ENCODE data around the gene KIF27. TPM values are rescaled to one million over a fixed set of nuclear protein-coding genes. Genes with fewer than 3 reads are reported as not detected.
"Not testable (repeated sequence)": the region's sequence is repeated elsewhere in the genome, so short reads cannot be mapped to it uniquely, and the experiment has no call there.

The KIF27 gene
- total and polyA plus RNA-seq, 5 donors from 2014 or later = 0.46 to 2.9 (median 0.94) TPM; not detected in 1

DNA sequence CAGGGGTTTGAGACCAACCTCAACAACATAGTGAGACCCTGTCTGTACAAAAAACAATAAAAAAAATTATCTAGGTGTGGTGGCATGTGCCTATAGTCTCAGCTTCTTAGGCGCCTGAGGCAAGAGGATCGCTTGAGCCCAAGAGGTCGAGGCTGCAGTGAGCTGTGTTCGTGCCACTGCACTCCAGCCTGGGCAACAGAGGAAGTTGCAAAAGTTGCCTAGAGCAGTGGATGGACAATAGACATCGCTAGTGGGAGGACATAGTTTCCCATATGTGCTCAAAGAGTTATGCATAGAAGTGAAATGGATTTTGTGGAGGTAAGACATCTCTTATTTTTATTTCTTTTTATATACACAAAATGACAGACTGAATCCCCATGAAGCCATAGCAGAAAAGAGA, 39.8 kb upstream of the KIF27 start:
- no peaks in the 10 kb centered on the region for H3K9me3 ChIP-seq (ENCODE audit: control insufficient read depth in 2 of 2, low read length in 2 of 2)
- H3K27me3 ChIP-seq (ENCODE audit: control insufficient read depth, insufficient read depth, low read length) = no peaks in the 10 kb centered on the region
- no peak overlapping the region for H3K27ac Mint-ChIP-seq
- no peak overlapping the region for H3K4me3 Mint-ChIP-seq
- no peak for DNase-seq
- no peak overlapping the region for H3K4me3 ChIP-seq (ENCODE audit: low read depth, low read length)
- no peak for ATAC-seq (ENCODE audit: low read depth in 2 of 2)
- no peak overlapping the region for H3K27ac ChIP-seq (ENCODE audit: insufficient read depth, low read length, poor library complexity, severe bottlenecking)
- peaks cover 0 to 21% (median 11%) of the 10 kb centered on the region in 4 donors for H3K4me1 Mint-ChIP-seq
- H3K36me3 Mint-ChIP-seq = no peaks in the 10 kb centered on the region
- H3K27me3 Mint-ChIP-seq = no peaks in the 10 kb centered on the region
- no peaks in the 10 kb centered on the region for H3K9me3 Mint-ChIP-seq
- H3K36me3 ChIP-seq (ENCODE audit: control insufficient read depth, insufficient read depth, low read length) = peaks cover 3% of the 10 kb centered on the region
- peaks cover 7% of the 10 kb centered on the region for H3K4me1 ChIP-seq (ENCODE audit: control insufficient read depth, insufficient read depth, low read length, poor library complexity, severe bottlenecking)

DNA sequence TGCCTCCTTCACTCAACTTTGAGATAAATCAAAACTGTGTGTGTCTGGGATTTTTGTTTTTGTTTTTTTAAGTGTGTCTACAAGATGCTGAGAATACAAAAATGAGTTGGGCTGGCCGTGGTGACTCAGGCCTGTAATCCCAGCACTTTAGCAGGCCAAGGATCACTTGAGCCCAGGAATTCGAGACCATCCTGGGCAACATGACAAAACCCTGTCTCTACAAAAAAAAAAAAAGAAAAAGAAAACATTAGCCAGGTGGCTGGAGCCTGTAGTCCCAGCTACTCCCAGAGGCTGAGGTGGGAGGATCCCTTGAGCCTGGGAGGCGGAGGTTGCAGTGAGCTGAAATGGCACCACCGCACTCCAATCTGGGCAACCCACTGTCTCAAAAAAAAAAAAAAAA, 37.8 kb upstream of the KIF27 start:
- H3K27ac Mint-ChIP-seq = no peak overlapping the region
- H3K9me3 Mint-ChIP-seq = no peaks in the 10 kb centered on the region
- ATAC-seq (ENCODE audit: low read depth in 2 of 2) (no peak), DNase-seq (no peak)
- Histone ChIP-seq H3K27me3 (ENCODE audit: control insufficient read depth, insufficient read depth, low read length) (no peaks in the 10 kb centered on the region), H3K36me3 (ENCODE audit: control insufficient read depth, insufficient read depth, low read length) (no peaks in the 10 kb centered on the region), H3K4me1 (ENCODE audit: control insufficient read depth, insufficient read depth, low read length, poor library complexity, severe bottlenecking) (peaks cover 18% of the 10 kb centered on the region), H3K9me3 (ENCODE audit: control insufficient read depth in 2 of 2, low read length in 2 of 2) (no peaks in the 10 kb centered on the region), H3K27ac (ENCODE audit: insufficient read depth, low read length, poor library complexity, severe bottlenecking) (no peak overlapping the region), H3K4me3 (ENCODE audit: low read depth, low read length) (no peak overlapping the region)
- H3K36me3 Mint-ChIP-seq = no peaks in the 10 kb centered on the region
- H3K4me3 Mint-ChIP-seq = peak overlapping the region in 2 of 4 donors; percentile 67 to 75
- H3K27me3 Mint-ChIP-seq = no peaks in the 10 kb centered on the region
- peaks cover 0 to 26% (median 14%) of the 10 kb centered on the region in 4 donors for H3K4me1 Mint-ChIP-seq

- peaks cover 0 to 26% (median 14%) of the 10 kb centered on the region in 4 donors for H3K4me1 Mint-ChIP-seq
- H3K36me3 ChIP-seq (ENCODE audit: control insufficient read depth, insufficient read depth, low read length) = no peaks in the 10 kb centered on the region
- no peaks in the 10 kb centered on the region for H3K27me3 ChIP-seq (ENCODE audit: control insufficient read depth, insufficient read depth, low read length)
- H3K36me3 Mint-ChIP-seq = no peaks in the 10 kb centered on the region
- peak overlapping the region; percentile 82 to 98 (median 94) for H3K27ac Mint-ChIP-seq
- peak in 1 of 3 donors; percentile 23 for DNase-seq
- no peaks in the 10 kb centered on the region for H3K9me3 Mint-ChIP-seq
- no peak for ATAC-seq (ENCODE audit: low read depth in 2 of 2)
- peaks cover 18% of the 10 kb centered on the region for H3K4me1 ChIP-seq (ENCODE audit: control insufficient read depth, insufficient read depth, low read length, poor library complexity, severe bottlenecking)
- peak overlapping the region; percentile 89 for H3K4me3 ChIP-seq (ENCODE audit: low read depth, low read length)
- no peaks in the 10 kb centered on the region for H3K27me3 Mint-ChIP-seq
- no peaks in the 10 kb centered on the region for H3K9me3 ChIP-seq (ENCODE audit: control insufficient read depth in 2 of 2, low read length in 2 of 2)
- no peak overlapping the region for H3K27ac ChIP-seq (ENCODE audit: insufficient read depth, low read length, poor library complexity, severe bottlenecking)
- peak overlapping the region; percentile 96 to 99 (median 97) for H3K4me3 Mint-ChIP-seq
Measured at GRCh38 chr9:83957248-83957513, 35.9 kb upstream of the KIF27 start.

- H3K27ac ChIP-seq (ENCODE audit: insufficient read depth, low read length, poor library complexity, severe bottlenecking) = peak overlapping the region; percentile 70
- ATAC-seq (ENCODE audit: low read depth in 2 of 2) = peak; percentile 63 to 68
- H3K27me3 ChIP-seq (ENCODE audit: control insufficient read depth, insufficient read depth, low read length) = no peaks in the 10 kb centered on the region
- Mint-ChIP-seq H3K4me1 (peaks cover 0 to 26% (median 14%) of the 10 kb centered on the region in 4 donors), H3K36me3 (no peaks in the 10 kb centered on the region), H3K27ac (peak overlapping the region; percentile 94 to 98 (median 98)), H3K4me3 (peak overlapping the region; percentile 96 to 99 (median 97)), H3K9me3 (no peaks in the 10 kb centered on the region), H3K27me3 (no peaks in the 10 kb centered on the region)
- DNase-seq = peak; percentile 44 to 78 (median 62)
- H3K9me3 ChIP-seq (ENCODE audit: control insufficient read depth in 2 of 2, low read length in 2 of 2) = no peaks in the 10 kb centered on the region
- H3K4me3 ChIP-seq (ENCODE audit: low read depth, low read length) = peak overlapping the region; percentile 89
- peaks cover 18% of the 10 kb centered on the region for H3K4me1 ChIP-seq (ENCODE audit: control insufficient read depth, insufficient read depth, low read length, poor library complexity, severe bottlenecking)
- H3K36me3 ChIP-seq (ENCODE audit: control insufficient read depth, insufficient read depth, low read length) = no peaks in the 10 kb centered on the region
Measured at GRCh38 chr9:83956436-83957247, 35.4 kb upstream of the KIF27 start.

- no peaks in the 10 kb centered on the region for H3K27me3 Mint-ChIP-seq
Measured at GRCh38 chr9:83956086-83956435, 34.8 kb upstream of the KIF27 start.

DNA sequence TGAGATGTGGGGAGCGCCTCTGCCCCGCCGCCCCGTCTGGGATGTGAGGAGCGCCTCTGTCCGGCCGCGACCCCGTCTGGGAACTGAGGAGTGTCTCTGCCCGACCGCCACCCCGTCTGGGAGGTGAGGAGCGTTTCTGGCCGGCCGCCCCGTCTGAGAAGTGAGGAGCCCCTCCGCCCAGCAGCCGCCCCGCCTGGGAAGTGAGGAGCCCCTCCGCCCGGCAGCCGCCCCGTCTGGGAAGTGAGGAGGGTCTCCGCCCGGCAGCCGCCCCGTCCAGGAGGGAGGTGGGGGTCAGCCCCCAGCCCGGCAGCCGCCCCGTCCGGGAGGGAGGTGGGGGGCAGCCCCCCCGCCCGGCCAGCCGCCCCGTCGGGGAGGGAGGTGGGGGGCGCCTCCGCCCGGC, 26.9 kb upstream of the KIF27 start:
- not testable (repeated sequence) for H3K27ac ChIP-seq (ENCODE audit: insufficient read depth, low read length, poor library complexity, severe bottlenecking); H3K36me3 ChIP-seq (ENCODE audit: control insufficient read depth, insufficient read depth, low read length); ATAC-seq (ENCODE audit: low read depth in 2 of 2); H3K36me3 Mint-ChIP-seq; H3K27me3 ChIP-seq (ENCODE audit: control insufficient read depth, insufficient read depth, low read length); H3K4me3 ChIP-seq (ENCODE audit: low read depth, low read length); H3K27ac Mint-ChIP-seq; H3K4me3 Mint-ChIP-seq; H3K4me1 ChIP-seq (ENCODE audit: control insufficient read depth, insufficient read depth, low read length, poor library complexity, severe bottlenecking); H3K27me3 Mint-ChIP-seq; H3K4me1 Mint-ChIP-seq; DNase-seq; H3K9me3 Mint-ChIP-seq; H3K9me3 ChIP-seq (ENCODE audit: control insufficient read depth in 2 of 2, low read length in 2 of 2)

More at GRCh38 chr9:83956086-83956435, 34.8 kb upstream of the KIF27 start:
- Histone ChIP-seq H3K27me3 (ENCODE audit: control insufficient read depth, insufficient read depth, low read length) (no peaks in the 10 kb centered on the region), H3K36me3 (ENCODE audit: control insufficient read depth, insufficient read depth, low read length) (no peaks in the 10 kb centered on the region), H3K4me1 (ENCODE audit: control insufficient read depth, insufficient read depth, low read length, poor library complexity, severe bottlenecking) (peaks cover 18% of the 10 kb centered on the region), H3K9me3 (ENCODE audit: control insufficient read depth in 2 of 2, low read length in 2 of 2) (no peaks in the 10 kb centered on the region), H3K4me3 (ENCODE audit: low read depth, low read length) (peak overlapping the region; percentile 89), H3K27ac (ENCODE audit: insufficient read depth, low read length, poor library complexity, severe bottlenecking) (peak overlapping the region; percentile 70)
- H3K9me3 Mint-ChIP-seq = no peaks in the 10 kb centered on the region
- peak overlapping the region; percentile 94 to 98 (median 98) for H3K27ac Mint-ChIP-seq
- H3K4me3 Mint-ChIP-seq = peak overlapping the region; percentile 96 to 99 (median 97)
- H3K4me1 Mint-ChIP-seq = peaks cover 0 to 26% (median 14%) of the 10 kb centered on the region in 4 donors
- ATAC-seq (ENCODE audit: low read depth in 2 of 2) = peak; percentile 48 to 53
- peak; percentile 13 to 57 (median 17) for DNase-seq
- no peaks in the 10 kb centered on the region for H3K36me3 Mint-ChIP-seq

GRCh38 chr9:83940590-83941303, 19.5 kb upstream of the KIF27 start:
- Histone ChIP-seq H3K4me3 (ENCODE audit: low read depth, low read length) (no peak overlapping the region), H3K4me1 (ENCODE audit: control insufficient read depth, insufficient read depth, low read length, poor library complexity, severe bottlenecking) (no peaks in the 10 kb centered on the region), H3K27me3 (ENCODE audit: control insufficient read depth, insufficient read depth, low read length) (no peaks in the 10 kb centered on the region), H3K36me3 (ENCODE audit: control insufficient read depth, insufficient read depth, low read length) (peaks cover 16% of the 10 kb centered on the region), H3K9me3 (ENCODE audit: control insufficient read depth in 2 of 2, low read length in 2 of 2) (no peaks in the 10 kb centered on the region), H3K27ac (ENCODE audit: insufficient read depth, low read length, poor library complexity, severe bottlenecking) (no peak overlapping the region)
- Mint-ChIP-seq H3K27ac (peak overlapping the region in 1 of 3 donors; percentile 75), H3K36me3 (peaks cover 27% of the 10 kb centered on the region), H3K9me3 (no peaks in the 10 kb centered on the region), H3K27me3 (no peaks in the 10 kb centered on the region), H3K4me1 (peaks cover 0 to 5% (median 2%) of the 10 kb centered on the region in 4 donors), H3K4me3 (no peak overlapping the region)
- ATAC-seq (ENCODE audit: low read depth in 2 of 2) = no peak
- DNase-seq = no peak
